NCI-H526 (cell line): ENCODE results near the gene NEURL1B.
A peak's percentile ranks its signal among the peaks of the same experiment; 100 is the strongest.
"Not testable (repeated sequence)": the region's sequence is repeated elsewhere in the genome, so short reads cannot be mapped to it uniquely, and the experiment has no call there.

Source experiments
- DNase-seq, 2 experiments: peaks; one replicate each; lab custom pipeline; 2025; lab: John Stamatoyannopoulos, UW

NEURL1B gene, protein sequence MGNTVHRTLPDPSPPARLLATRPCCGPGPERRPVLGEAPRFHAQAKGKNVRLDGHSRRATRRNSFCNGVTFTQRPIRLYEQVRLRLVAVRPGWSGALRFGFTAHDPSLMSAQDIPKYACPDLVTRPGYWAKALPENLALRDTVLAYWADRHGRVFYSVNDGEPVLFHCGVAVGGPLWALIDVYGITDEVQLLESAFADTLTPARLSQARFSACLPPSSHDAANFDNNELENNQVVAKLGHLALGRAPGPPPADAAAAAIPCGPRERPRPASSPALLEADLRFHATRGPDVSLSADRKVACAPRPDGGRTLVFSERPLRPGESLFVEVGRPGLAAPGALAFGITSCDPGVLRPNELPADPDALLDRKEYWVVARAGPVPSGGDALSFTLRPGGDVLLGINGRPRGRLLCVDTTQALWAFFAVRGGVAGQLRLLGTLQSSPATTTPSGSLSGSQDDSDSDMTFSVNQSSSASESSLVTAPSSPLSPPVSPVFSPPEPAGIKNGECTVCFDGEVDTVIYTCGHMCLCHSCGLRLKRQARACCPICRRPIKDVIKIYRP

DNA sequence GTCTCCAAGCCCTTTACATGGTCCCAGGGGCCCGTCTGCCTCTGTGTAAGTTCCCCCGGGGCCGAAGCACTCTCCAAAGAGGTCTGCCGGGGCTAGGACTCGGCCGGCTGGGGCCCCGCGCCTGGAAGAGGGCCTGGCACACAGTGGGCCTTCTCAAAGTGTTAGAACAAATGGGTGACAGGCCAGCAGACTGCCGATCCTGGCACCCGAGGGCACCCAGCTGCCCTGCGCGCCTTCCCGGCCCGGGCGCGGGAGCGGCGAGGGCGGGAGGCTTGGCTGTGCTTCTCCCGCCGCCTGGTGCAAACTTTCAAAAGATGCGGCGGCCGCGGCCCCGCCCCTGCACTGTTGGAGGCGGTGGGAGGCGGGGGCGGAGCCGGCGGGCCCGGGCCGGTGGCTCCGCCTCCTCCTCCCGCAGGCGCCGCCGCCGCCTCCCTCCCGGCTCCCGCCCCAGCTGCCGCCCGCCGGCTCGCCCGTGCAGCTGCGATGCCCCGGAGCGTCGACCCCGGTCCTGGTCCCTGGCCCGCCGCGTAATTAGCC, at the start of gene NEURL1B:
Gene NEURL1B (plus strand): TSS at position 442 of the 537 bp plus-strand sequence. CDS start 144 bp downstream, outside the sequence.
- DNase-seq: peak; percentile 45 to 86

DNA sequence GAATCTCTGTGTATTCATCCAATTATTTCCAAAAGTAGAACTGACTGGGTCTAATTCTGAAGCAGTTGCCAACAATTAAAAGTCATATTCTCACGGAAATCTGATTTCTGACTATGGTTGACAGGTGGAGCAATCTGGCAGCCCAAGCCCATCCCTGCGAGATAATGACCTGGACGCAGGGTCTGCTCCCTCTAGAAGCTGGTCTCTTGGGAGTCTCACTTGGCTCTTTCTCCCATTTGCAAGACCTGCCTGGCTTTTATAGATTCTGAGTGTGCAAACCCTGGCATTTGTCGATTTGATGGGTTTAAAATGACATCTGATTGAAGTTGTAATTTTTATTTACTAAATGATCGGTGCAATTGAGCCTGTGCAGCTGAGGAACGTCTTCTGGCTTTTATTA, 49.4 kb upstream of the NEURL1B start:
- DNase-seq: no peak

DNA sequence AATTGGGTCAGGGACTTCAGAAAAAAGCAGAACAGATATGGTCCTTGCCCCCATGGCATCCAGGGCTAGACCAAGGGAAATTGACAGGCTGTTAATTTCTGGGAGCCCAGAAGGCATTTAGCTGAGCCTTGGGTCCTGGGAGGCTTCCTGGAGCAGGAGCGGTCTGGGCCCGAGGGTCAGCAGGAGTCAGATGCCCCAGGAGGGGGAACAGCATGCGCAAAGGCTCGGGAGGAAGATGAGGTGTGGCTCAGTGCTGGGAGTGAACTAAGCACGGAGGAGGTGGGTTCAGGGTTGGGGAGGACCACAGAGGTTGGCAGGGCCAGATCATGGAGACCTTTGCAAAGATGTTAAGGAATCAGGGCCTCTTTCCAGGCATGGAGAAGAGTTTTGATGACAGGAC, 48.2 kb upstream of the NEURL1B start:
- no peak for DNase-seq

DNA sequence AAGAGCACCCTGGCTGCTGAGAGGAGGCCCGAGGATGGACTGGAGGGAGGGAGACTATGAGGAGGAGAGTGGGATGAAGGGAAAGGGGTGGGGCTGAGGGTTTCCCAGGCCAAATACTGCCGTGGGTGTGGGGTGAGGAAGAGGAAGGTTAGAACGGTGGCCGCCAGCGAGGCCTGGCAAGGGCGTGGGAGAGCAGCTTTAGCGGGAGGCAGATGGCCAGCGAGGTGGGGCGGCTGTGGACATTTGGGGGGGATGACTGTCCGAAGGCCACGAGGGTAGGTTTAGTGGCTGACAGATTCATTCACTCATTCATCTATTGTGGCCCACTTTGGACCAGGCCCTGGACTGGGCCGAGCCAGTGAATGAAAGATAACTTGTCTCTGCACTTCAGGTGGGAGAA, 47.8 kb upstream of the NEURL1B start:
- DNase-seq: no peak

DNA sequence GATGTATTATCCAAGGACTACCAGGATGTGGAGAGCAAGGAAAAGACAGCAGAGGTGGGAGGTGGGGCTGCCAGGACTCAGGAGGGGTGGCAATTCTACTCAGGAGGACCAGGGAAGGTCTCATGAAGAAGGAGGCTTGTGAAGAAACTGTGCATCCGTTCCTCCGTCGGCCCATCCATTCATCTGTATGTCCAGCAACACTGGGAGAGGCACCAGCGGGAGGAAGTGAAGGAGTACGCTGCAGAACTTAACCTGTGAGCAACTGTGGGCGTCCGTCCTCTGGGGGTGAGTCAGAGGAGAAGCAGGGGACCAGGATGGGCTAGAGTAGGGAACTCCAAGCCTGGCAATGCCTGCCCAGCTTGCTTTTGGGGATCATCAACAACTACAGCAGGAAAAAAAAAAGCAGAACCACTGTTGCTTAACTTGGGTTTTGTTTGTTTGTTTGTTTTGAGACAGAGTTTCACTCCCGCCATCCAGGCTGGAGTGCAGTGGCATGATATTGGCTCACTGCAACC, 47.3 kb upstream of the NEURL1B start:
- DNase-seq: no peak

DNA sequence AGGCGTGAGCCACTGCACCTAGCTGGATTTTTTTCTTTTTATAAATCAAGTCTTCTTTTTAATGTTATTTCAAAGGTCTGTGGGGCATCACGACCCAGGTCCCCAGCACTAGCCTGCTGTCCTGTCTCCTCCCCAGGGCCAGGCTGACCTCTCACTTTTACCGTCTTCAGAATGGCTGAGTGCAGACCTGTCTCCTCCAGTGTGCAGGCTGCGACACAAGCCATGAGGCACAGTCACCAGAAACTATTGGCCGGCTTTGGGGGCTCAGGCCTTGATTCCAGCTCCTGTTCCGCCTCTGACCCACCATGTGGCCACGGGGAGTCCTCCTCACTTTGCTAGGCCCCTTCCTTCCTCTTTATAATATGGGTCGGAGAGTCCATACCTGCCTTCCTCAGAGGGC, 46.6 kb upstream of the NEURL1B start:
- no peak for DNase-seq

DNA sequence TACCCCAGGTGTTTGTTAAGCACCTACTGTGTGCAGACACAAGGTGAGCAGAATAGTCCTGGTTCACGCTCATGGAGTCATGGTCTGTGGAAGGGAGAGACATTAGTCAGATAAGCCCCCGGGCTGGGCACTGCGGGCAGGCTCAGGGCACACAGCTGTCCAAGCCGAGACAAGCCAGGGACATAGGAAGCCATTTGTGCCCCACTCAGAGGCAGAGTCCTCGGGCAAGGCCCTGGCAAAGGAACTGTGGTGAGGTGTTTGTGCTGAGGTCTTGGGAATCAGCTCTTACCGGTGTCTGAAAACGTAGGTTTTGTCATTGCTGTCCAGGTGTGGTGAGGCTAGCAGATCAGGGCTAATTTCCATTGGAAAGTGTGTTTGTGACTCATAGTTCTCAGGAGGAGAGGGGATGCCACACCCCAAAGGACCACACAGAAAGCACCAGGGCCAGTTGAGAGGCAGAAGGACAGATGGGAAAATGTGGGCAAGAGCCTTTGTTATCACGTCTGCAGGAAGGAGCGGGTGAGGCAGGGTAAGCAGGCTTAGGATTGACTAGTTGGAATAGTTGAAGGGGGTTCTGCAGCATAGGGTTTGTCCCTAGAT, 46.1 kb upstream of the NEURL1B start:
- no peak for DNase-seq

DNA sequence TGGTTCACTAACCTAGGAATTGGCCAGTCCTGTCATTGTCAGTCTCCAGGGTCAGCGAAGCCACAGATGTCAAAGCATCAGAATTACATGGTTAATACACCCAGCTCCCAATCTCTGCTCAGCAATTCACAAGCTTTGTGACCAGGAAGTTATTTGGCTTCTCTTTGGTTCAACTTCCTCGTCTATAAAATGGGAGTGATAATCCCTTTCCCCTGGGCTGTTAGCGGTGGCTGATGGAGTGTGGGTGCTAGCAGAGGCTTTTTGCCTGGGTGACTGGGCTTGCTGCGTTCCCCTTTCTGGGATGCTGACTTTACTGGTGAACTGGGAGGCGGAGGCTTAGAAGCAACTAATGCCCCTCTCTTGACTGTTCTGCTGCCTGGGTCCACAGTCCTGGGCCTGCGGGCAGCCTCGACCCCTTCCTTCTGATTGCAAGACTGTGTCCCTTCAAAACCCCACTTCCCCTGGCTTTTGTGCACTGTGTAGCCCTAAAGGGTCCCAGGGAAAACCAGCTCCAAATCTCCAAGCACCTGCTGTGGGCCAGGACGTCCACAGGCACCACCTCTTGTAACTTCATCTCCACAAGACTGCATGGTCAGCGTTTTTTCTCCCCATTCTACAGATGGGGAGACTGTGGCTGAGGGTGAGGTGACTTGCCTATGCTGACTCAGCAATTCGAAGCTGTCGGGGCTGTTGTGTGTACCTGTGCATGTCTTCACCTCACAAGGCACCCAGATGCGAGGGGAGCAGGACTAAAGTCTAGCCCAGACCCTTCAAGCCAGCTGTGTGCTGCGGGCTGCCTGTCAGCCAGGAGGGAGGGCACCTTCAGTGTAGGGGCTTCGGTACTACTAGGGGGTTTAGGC, 45.2 kb upstream of the NEURL1B start:
- DNase-seq: no peak

DNA sequence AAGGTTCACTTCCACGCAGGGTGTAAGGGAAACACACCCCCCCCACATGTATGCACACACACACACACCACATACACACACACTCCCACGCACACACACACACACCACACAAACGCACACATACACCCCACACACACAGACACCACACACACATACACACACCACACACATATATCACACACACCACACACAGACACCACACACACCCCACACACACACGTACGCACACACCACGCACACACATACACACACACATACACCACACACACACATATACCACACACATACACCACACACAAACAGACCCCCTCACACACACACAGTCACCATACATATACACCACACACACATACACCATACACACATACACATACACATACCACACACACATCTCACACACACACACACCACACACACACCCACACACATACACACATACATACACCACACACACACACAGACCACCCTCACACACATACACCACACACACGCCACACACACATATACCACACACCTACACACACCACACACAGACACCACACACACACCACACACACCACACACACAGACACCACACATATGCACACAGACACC, 44.3 kb upstream of the NEURL1B start:
- no peak for DNase-seq

DNA sequence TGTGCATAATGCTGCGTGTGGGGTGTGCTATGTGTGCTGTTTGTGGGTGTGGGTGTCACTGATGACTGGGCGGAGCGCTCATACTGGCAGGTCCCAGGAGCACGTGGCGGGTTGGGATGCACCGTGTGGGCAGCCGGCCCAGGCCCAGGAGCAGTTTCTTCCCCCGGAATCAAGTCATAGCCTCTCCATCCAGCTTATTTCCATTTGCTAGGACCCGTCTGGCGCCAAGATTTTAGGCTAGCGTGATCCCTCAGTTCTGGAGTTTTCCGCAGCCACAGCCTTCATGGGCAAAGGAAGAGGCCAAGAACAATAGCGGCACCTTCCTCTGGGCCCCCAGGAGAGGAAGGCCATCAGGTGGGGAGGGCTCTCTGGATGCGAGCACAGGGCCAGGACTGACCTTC, 43.3 kb upstream of the NEURL1B start:
- no peak for DNase-seq

DNA sequence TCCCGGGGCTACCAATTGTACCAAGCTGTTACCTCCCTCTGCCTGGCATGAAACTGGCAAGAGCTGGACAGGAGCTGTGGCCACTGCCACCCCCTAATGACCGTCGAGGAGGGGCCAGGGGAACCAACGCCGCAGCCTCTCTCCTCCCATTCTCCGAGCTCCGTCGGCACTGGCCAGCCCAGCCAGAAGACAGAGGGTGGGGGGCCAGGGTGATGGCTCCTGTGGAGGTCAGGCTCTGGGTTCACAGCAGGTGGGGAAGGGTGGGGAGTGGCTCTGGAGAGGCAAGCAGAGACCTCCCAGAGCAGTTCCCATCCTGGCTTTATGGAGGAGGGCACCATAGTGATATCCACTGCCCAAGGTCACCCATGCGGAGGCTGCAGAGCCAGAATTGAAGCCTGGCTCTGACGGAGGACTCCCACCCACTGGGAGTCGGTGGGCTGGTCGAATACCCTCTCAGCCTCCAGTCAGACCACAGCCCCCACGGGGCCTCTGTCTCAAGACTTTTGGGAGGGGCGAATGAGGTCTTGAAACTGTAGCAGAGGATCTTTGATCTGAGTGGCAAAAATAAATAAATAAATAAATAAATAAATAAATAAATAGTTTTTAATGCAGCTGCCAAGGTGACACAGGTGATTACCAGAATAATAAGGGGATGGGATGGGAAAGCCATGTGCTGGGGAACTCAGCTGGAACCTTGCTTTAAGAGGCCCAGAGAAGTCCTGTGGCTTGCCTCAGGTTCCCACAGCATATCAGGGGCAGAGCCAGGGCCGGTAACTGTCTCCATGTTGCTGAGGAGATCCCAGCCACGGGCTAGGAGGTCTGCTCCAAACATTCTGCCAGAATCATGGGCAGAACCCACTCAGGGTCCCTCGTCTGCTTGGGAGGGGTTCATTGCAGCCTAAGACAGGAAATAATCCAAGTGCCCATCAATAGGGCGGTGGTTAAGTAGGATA, 42.5 kb upstream of the NEURL1B start:
- no peak for DNase-seq

DNA sequence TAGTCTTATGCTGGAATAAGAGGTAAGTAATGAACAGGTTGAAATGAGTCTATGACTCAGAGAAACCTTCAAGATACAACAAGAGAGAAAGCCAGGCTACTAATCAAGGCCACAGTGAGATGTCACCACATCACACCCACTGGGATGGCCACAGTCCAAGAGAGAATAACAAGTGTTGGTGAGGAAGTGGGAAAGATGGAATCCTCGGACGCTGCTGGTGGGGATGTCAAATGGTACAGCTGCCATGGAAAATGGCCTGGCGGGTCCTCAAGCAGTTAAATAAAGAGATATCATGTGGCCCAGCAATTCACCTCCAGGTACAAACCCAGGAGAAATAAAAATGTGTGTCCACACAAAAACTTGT, 41.9 kb upstream of the NEURL1B start:
- no peak for DNase-seq

DNA sequence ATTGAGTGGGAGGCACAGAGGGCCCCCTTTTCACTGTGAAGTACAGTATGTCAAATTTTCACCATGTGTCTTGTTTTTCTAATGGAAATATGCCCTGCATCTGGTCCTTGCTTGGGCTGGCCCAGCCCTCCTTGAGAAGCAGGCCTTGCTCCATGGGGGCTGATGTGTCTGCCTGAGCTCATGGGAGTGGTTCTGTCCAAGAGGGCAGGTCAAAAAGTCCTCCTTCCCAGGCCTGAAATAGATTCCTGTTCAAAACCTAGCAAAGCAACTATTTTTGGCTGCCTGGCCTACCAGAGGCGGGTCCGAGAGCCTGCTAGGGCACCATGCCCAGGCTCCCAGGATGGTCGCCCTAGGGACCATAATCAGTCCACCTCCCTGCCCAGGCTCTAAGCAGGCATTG, 40.5 kb upstream of the NEURL1B start:
- no peak for DNase-seq

DNA sequence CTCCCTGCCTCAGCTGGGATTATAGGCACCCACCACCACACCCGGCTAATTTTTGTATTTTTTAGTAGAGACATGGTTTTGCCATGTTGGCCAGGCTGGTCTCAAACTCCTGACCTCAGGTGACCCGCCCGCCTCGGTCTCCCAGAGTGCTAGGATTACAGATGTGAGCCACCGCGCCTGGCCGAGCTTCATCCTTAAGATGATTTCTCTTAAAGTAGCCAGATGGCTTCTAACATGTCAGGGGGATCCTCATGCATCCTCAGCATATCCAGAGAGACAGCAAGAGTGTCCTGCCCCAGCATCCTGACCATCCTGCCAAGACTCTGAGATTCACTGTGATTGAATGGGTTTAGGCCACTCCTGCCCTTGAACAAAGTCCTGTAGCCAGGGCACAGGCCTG, 39.5 kb upstream of the NEURL1B start:
- DNase-seq: not testable (repeated sequence)

DNA sequence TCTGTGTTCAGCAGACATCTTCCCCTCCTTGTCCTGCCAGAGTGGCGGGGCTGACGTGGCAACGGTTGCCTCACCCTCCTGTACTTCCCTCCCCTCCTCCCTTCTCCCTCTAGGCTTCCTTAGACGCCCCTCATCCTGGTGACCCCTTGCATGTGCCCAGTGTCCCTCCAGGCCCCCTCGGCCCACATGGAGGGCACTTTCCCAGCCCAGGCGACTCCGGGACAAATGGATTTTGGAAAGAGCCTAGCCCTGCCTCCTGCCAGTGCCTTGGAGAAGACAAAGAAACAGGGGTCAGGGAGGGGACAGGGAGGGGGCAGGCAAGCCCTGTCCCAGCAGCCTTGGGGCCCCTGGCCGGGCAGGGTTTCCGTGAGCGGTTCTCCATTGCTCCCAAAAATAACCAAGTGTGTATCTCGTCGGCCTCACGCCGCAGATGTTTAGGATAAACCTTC, 38.3 kb upstream of the NEURL1B start:
- no peak for DNase-seq

DNA sequence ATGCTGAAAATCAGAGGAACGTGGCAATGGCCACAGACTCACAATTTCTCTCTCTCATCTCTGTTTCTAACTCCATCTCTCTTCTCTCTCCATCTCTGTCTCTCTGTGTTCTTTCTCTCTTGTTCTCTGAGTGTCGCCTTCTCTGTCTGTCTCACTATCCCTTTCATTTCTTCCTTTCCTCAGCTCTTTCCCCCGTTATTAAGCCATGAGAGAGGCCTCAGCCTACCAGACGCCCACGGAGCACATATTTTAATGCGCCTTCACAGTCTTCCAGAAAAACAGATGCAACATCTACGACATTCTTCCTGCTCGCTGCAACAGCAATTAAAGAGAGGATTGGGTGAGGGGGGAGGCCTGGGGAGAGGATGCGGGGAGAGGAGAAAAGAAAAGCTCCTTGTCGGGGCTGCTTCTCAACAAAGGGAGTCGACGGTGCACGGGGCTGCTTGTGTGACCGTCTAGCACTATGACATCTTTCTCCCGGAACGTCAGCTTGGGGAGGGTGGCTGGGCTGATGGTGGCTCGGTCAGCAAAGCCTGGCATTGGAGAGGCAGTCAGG, 37.7 kb upstream of the NEURL1B start:
- no peak for DNase-seq

DNA sequence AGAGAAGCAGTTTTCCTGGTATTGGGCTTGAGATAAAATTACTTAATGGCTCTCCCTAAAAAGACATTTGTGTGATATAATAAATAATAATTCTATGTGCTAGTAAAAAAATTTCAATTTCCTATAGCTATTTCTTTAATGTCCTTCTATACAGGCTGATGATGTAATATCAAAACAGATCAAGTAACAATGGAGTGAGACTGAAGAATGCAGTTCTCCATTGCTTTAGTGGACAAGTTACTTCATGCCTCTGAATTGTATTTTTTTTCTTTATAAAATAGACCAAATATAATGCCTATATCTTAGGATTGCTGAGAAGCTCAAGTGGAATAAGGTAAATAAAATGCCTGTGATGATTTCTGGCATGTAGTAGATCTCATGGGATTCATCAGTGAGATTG, 35.6 kb upstream of the NEURL1B start:
- no peak for DNase-seq

DNA sequence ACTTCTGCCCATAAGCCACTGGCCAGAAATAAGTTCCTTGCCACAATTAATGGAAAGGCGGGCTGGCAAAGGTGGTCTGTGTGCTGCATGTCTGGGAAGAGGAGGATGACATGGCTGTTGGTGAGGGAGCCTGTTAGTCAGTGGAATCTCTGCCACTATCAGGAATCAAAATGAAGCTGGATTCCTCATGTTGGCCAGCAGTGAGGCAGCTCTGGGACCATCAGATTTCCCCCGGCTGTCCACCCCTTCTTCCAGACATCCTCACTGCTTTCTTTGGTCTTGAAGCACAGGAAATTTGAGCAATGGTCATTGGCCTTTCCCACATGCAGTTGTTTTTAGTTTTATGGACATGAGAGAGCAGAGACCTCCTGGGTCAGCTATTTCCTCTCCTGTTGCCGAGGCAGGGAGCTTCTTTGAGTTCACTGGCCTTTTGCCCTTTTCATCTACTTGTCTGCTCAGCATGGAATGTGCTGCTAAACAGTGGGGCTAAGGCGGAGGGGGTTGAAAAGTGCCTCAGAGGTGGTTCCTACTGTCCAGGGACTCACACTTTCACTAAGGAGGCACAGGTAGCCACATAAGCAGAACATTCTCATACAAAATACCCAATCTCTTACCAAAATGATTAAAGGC, 34.8 kb upstream of the NEURL1B start:
- DNase-seq: no peak

DNA sequence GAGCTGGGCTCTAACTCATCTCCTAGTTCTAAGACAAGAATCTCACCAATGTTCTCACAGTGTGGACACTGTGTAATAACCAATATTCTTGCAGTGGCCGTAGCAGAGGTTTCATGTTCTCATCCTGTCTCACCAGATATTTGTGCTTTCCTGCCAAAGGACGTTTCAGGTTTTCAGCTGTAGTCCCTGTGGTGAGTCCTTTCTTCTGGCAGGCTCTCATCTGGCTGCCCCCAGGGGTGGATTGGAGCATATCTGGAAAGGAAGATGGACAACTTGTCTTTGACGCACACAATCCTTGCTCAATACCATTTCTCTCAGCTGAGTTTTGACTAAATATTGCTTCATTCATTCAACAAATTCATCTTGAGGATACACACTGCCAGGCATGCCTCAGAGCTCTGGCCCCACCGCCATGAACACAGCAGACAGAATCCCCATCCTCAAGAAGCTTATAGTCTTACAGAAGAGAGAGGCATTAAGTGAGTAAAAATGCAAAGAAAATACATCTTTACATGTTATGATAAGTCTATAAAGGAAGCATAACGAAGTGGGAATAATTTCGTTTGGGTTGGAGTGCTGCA, 33.8 kb upstream of the NEURL1B start:
- no peak for DNase-seq
